CD4-positive, CD25-positive, alpha-beta regulatory T cell (primary cell): ENCODE measurements around the gene CERS4. TPM values are rescaled to one million over a fixed set of nuclear protein-coding genes. Genes with fewer than 3 reads are reported as not detected.
"Not testable (repeated sequence)": the region's sequence is repeated elsewhere in the genome, so short reads cannot be mapped to it uniquely, and the experiment has no call there.

Experiments used
- ATAC-seq, 2 donors: fragments of 150-1000 bp; cut with Tn5 transposase; one replicate each; pipeline ENCODE4 v1.10.0; 2021; ENCODE audit warnings: low read depth in 2 of 2, moderate number of reproducible peaks in 2 of 2, moderate library complexity in 1 of 2
- DNase-seq, 3 donors: peaks; one replicate each; pipeline versions ENCODE4 v3.0.0 to v3.0.0-alpha.2; 2012 to 2022; ENCODE audit warnings: mixed read lengths in 1 of 3
- H3K27ac ChIP-seq: one replicate; pipeline ENCODE4 v1.7.0; 2013; ENCODE audit warnings: mild to moderate bottlenecking, low read length; ENCODE audit not compliant: insufficient read depth, poor library complexity, severe bottlenecking
- H3K27me3 ChIP-seq: one replicate; pipeline ENCODE4 v1.7.0; 2013; ENCODE audit warnings: low read length; ENCODE audit not compliant: control insufficient read depth, insufficient read depth
- H3K36me3 ChIP-seq: one replicate; pipeline ENCODE4 v1.7.0; 2013; ENCODE audit warnings: mild to moderate bottlenecking, low read length, moderate library complexity; ENCODE audit not compliant: control insufficient read depth, insufficient read depth
- H3K4me1 ChIP-seq: 2 replicates; pipeline ENCODE4 v1.7.0; 2013; ENCODE audit warnings: mild to moderate bottlenecking, low read length; ENCODE audit not compliant: insufficient read depth, control insufficient read depth, poor library complexity, severe bottlenecking
- H3K4me3 ChIP-seq: one replicate; pipeline ENCODE4 v1.7.0; 2013; ENCODE audit warnings: low read depth, mild to moderate bottlenecking, low read length, moderate library complexity
- H3K9me3 ChIP-seq, 2 experiments: 1 replicate in 1 of 2; 2 replicates in 1 of 2; pipeline ENCODE4 v1.7.0; 2013; ENCODE audit warnings: low read length in 2 of 2, mild to moderate bottlenecking in 1 of 2, moderate library complexity in 1 of 2; ENCODE audit not compliant: control insufficient read depth in 2 of 2
- H3K27ac Mint-ChIP-seq, 3 donors: one replicate each; pipeline ENCODE4 v1.8.0; 2020 to 2022; ENCODE audit warnings: mild to moderate bottlenecking in 3 of 3, mixed read lengths in 3 of 3, moderate library complexity in 2 of 3
- H3K27me3 Mint-ChIP-seq: one replicate; pipeline ENCODE4 v1.8.0; 2022; ENCODE audit warnings: mild to moderate bottlenecking, mixed read lengths
- H3K36me3 Mint-ChIP-seq: one replicate; pipeline ENCODE4 v1.8.0; 2020; ENCODE audit warnings: mixed read lengths
- H3K4me1 Mint-ChIP-seq, 4 donors: one replicate each; pipeline ENCODE4 v1.8.0; 2020 to 2022; ENCODE audit warnings: mixed read lengths in 4 of 4, mild to moderate bottlenecking in 1 of 4
- H3K4me3 Mint-ChIP-seq, 4 donors: one replicate each; pipeline ENCODE4 v1.8.0; 2020 to 2022; ENCODE audit warnings: mild to moderate bottlenecking in 4 of 4, mixed read lengths in 4 of 4, moderate library complexity in 3 of 4
- H3K9me3 Mint-ChIP-seq, 7 donors: one replicate each; pipeline ENCODE4 v1.8.0; 2020 to 2022; ENCODE audit warnings: mixed read lengths in 7 of 7, mild to moderate bottlenecking in 3 of 7, moderate library complexity in 2 of 7
- polyA plus RNA-seq, 4 donors: library from polyadenylated mRNA; unstranded; fragments of 300-500 nt; fragmentation: Illumina TruSeq; gene quantifications; one replicate each; pipeline ENCODE4 v1.2.3, GENCODE V29; 2021
- total RNA-seq: library from RNA; stranded (reverse); gene quantifications from one replicate; pipeline ENCODE4 v1.2.3, GENCODE V29; 2022

The CERS4 gene
- total and polyA plus RNA-seq, 5 donors from 2014 or later: 10.1 to 20.2 (median 14.2) TPM

DNA sequence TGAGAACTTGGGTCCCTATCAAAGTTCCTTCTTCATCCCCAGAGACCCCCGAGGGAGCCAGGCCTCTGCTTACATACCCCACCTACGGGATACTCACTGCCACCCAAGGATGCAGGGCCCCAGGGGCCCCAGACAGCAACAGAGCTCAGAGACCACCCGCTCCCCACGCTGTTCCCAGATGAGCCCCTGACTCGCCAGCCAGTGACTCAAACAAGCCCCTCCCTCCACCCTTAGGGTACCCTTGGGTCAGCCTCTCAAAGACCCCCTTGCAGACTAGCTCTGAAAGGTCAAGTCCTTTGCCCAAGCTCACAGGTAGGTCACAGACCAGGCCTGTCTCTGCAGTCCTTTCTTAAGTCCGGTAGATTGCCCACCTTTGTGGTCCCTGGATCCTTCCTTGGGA lies 53.3 kb downstream of the CERS4 start:
- no peak for DNase-seq
- no peak overlapping the region for H3K27ac ChIP-seq

DNA sequence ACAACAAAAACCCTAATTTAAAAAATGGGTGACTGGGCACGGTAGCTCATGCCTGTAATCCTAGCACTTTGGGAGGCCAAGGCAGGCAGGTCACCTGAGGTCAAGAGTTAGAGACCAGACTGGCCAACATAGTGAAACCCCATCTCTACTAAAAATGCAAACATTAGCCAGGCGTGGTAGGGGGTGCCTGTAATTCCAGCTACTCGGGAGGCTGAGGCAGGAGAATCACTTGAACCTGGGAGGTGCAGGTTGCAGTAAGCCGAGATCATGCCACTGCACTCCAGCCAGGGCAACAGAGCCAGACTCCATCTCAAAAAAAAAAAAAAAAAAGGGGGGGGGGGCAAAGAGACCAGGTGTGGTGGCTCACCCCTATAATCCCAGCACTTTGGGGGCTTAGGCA lies 55.1 kb downstream of the CERS4 start:
- H3K9me3 Mint-ChIP-seq, H3K27me3 Mint-ChIP-seq, H3K4me3 ChIP-seq, H3K27ac ChIP-seq, DNase-seq, H3K9me3 ChIP-seq, H3K27me3 ChIP-seq, H3K4me1 ChIP-seq, H3K4me1 Mint-ChIP-seq, H3K36me3 Mint-ChIP-seq, H3K27ac Mint-ChIP-seq, H3K36me3 ChIP-seq, ATAC-seq: not testable (repeated sequence)
- peak overlapping the region in 1 of 4 donors; percentile 12 for H3K4me3 Mint-ChIP-seq

More for the DNA sequence above, 53.3 kb downstream of the CERS4 start:
- Mint-ChIP-seq H3K27ac (no peak overlapping the region), H3K4me3 (no peak overlapping the region), H3K27me3 (no peaks in the 10 kb centered on the region), H3K4me1 (peaks cover 0 to 3% (median 1%) of the 10 kb centered on the region in 4 donors), H3K36me3 (peaks cover 13% of the 10 kb centered on the region), H3K9me3 (no peaks in the 10 kb centered on the region)
- Histone ChIP-seq H3K4me1 (no peaks in the 10 kb centered on the region), H3K27me3 (no peaks in the 10 kb centered on the region), H3K36me3 (peaks cover 4% of the 10 kb centered on the region), H3K9me3 (no peaks in the 10 kb centered on the region), H3K4me3 (no peak overlapping the region)
- no peak for ATAC-seq

DNA sequence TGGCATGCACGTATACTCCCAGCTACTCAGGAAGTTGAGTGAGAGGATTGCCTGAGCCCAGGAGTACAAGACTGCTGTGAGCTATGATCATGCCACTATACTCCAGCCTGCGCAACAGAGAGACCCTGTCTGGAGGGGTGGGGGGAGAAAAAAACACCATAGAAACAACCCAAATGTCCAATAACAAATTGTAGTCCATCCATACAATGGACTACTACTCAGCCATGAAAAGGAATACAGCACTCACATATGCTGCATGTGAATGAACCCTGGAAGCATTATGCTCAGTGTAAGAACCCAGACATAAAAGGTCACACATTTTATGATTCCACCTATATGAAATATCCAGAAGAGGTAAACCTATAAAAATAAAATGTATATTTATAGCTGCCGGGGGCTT lies 56.7 kb downstream of the CERS4 start:
- Histone ChIP-seq H3K9me3 (no peaks in the 10 kb centered on the region), H3K27me3 (no peaks in the 10 kb centered on the region), H3K4me1 (peaks cover 15% of the 10 kb centered on the region), H3K27ac (no peak overlapping the region), H3K36me3 (no peaks in the 10 kb centered on the region), H3K4me3 (no peak overlapping the region)
- Mint-ChIP-seq H3K27ac (no peak overlapping the region), H3K4me3 (peak overlapping the region in 1 of 4 donors; percentile 33), H3K4me1 (peaks cover 5 to 12% (median 8%) of the 10 kb centered on the region in 4 donors), H3K27me3 (no peaks in the 10 kb centered on the region), H3K9me3 (no peaks in the 10 kb centered on the region), H3K36me3 (no peaks in the 10 kb centered on the region)
- no peak for DNase-seq
- no peak for ATAC-seq

DNA sequence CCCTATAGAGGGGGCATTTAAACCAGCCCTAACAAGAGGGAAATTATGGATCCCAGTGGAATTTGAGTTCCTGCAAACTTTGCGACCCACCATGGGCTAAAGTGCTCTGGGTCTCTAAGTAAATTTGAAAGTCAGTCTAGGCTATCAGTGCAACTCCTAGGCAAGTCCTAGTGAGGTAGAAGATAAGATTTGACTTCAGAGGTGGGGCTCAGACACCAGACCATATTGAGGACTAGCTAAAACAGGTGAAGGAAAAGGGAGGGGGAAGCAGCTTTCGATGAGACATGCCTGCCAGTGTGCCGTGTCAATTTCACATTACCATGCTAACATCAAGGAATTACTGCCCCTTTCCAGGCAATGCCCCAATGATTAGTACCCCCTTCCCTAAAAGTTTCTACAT lies 60.6 kb downstream of the CERS4 start:
- Mint-ChIP-seq H3K4me3 (peak overlapping the region; percentile 90 to 96 (median 95)), H3K27me3 (no peaks in the 10 kb centered on the region), H3K4me1 (peaks cover 5 to 12% (median 8%) of the 10 kb centered on the region in 4 donors), H3K9me3 (no peaks in the 10 kb centered on the region), H3K36me3 (no peaks in the 10 kb centered on the region), H3K27ac (peak overlapping the region; percentile 86 to 96 (median 92))
- Histone ChIP-seq H3K27ac (peak overlapping the region; percentile 80), H3K4me3 (peak overlapping the region; percentile 93), H3K9me3 (no peaks in the 10 kb centered on the region), H3K4me1 (peaks cover 15% of the 10 kb centered on the region), H3K27me3 (no peaks in the 10 kb centered on the region), H3K36me3 (no peaks in the 10 kb centered on the region)
- DNase-seq (no peak), ATAC-seq (no peak)

DNA sequence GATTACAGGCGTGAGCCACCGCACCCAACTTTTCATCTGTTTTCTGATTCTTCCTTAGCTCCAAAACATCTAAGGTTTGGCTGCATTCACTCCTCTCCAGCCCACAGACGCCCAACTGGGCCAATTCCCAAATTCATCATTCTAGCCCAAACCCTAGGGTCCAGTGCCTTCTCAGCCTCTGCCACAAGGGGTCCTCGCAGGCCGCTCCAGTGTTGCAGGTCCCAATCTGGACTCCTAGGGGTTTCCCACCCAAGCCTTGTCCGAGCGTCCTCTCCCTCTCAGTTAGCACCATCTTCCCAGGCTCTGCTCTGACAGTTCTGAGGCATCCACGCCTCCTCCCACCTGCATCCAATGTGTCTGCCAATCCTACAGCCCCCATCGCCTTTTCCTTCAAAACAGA lies 67.3 kb downstream of the CERS4 start:
- H3K4me1 ChIP-seq, H3K36me3 Mint-ChIP-seq, H3K27me3 ChIP-seq, H3K9me3 Mint-ChIP-seq, H3K4me1 Mint-ChIP-seq, H3K27ac ChIP-seq, H3K4me3 Mint-ChIP-seq, H3K4me3 ChIP-seq, H3K9me3 ChIP-seq, H3K27me3 Mint-ChIP-seq, H3K27ac Mint-ChIP-seq, ATAC-seq, H3K36me3 ChIP-seq, DNase-seq: not testable (repeated sequence)

DNA sequence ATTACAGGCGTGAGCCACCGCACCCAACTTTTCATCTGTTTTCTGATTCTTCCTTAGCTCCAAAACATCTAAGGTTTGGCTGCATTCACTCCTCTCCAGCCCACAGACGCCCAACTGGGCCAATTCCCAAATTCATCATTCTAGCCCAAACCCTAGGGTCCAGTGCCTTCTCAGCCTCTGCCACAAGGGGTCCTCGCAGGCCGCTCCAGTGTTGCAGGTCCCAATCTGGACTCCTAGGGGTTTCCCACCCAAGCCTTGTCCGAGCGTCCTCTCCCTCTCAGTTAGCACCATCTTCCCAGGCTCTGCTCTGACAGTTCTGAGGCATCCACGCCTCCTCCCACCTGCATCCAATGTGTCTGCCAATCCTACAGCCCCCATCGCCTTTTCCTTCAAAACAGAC lies 82.2 kb downstream of the CERS4 start:
- not testable (repeated sequence) for H3K27ac ChIP-seq, H3K36me3 ChIP-seq, H3K27me3 ChIP-seq, H3K9me3 ChIP-seq, H3K36me3 Mint-ChIP-seq, DNase-seq, H3K4me1 ChIP-seq, H3K4me3 Mint-ChIP-seq, H3K27ac Mint-ChIP-seq, H3K9me3 Mint-ChIP-seq, H3K4me3 ChIP-seq, H3K4me1 Mint-ChIP-seq, H3K27me3 Mint-ChIP-seq
- peak; percentile 31 to 37 for ATAC-seq

DNA sequence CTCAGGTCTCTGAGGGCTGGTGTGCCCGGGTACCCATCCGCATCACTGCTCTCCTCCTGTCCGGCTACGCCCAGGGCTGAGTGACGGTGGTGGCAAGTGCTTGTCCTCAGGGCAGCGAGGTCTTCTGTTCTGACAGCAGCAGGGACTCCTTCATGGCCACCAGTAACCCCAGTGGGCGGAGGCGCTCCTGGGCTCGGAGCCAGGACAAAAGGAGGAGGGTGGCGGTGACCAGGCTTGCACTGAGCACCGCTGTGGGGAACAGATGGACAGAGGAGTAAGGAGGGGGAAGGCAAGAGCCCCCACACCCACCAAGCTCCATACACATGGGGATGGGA lies 93.2 kb downstream of the CERS4 start:
- Histone ChIP-seq H3K27me3 (no peaks in the 10 kb centered on the region), H3K4me1 (peaks cover 19% of the 10 kb centered on the region), H3K27ac (no peak overlapping the region), H3K4me3 (no peak overlapping the region), H3K9me3 (no peaks in the 10 kb centered on the region), H3K36me3 (peaks cover 4% of the 10 kb centered on the region)
- H3K27me3 Mint-ChIP-seq: no peaks in the 10 kb centered on the region
- H3K27ac Mint-ChIP-seq: no peak overlapping the region
- peak in 1 of 3 donors; percentile 1 for DNase-seq
- H3K4me1 Mint-ChIP-seq: peaks cover 2 to 22% (median 10%) of the 10 kb centered on the region in 4 donors
- no peaks in the 10 kb centered on the region for H3K9me3 Mint-ChIP-seq
- no peak for ATAC-seq
- no peaks in the 10 kb centered on the region for H3K36me3 Mint-ChIP-seq
- no peak overlapping the region for H3K4me3 Mint-ChIP-seq

DNA sequence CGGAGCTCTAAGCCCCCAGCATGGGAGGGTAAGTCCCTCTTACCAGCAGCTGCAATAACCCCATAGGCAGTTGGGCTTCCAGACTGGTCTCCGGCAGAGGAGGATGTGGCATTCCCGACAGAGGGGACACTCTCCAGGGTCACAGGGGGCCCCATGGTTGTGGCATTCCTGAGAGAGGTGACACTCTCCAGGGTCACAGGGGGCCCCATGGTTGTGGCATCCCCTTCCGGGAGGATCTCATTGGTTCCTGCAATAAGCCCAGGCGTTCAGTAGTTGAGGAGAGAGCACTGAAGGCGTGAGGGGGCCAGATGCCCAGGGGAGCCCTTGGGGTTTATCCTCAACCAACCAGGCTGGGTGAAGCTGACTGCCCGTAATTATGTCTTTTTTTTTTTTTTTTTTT lies 93.6 kb downstream of the CERS4 start:
- peaks cover 4% of the 10 kb centered on the region for H3K36me3 ChIP-seq
- H3K9me3 ChIP-seq: no peaks in the 10 kb centered on the region
- Mint-ChIP-seq H3K4me1 (peaks cover 4 to 26% (median 13%) of the 10 kb centered on the region in 4 donors), H3K36me3 (no peaks in the 10 kb centered on the region), H3K4me3 (no peak overlapping the region), H3K9me3 (peaks cover 0 to 1% (median 0%) of the 10 kb centered on the region in 7 donors), H3K27ac (no peak overlapping the region), H3K27me3 (no peaks in the 10 kb centered on the region)
- no peaks in the 10 kb centered on the region for H3K27me3 ChIP-seq
- H3K4me3 ChIP-seq: no peak overlapping the region
- ATAC-seq: no peak
- peaks cover 23% of the 10 kb centered on the region for H3K4me1 ChIP-seq
- DNase-seq: no peak
- H3K27ac ChIP-seq: no peak overlapping the region
